Liver (tissue), 3 donors: ENCODE data around the gene KRT1.

Source experiments
- ATF3 ChIP-seq: IDR thresholded peaks from 2 replicates; pipeline ENCODE4 v1.6.1; 2016; ENCODE audit warnings: antibody characterized with exemption
- CTCF ChIP-seq: fragments of 150-350 bp; IDR thresholded peaks from 2 replicates; pipeline ENCODE4 v1.5.1; 2017; ENCODE audit warnings: improper control_type of control experiment, low read depth, low read length; ENCODE audit not compliant: missing input control
- GABPA ChIP-seq, 2 donors: IDR thresholded peaks in 1 of 2; conservative IDR thresholded peaks in 1 of 2; 2 replicates each; pipeline ENCODE4 v1.6.1; 2016; ENCODE audit warnings: antibody characterized with exemption in 2 of 2, mild to moderate bottlenecking in 1 of 2, moderate library complexity in 1 of 2
- SP1 ChIP-seq: IDR thresholded peaks from 2 replicates; pipeline ENCODE4 v1.6.1; 2018; ENCODE audit warnings: antibody characterized with exemption, mild to moderate bottlenecking
- YY1 ChIP-seq: IDR thresholded peaks from 2 replicates; pipeline ENCODE4 v1.6.1; 2016; ENCODE audit warnings: antibody characterized with exemption, mild to moderate bottlenecking
- donor health status: healthy.
- donor health status: healthy.

GRCh38 chr12:52724384-52724783 lies 44.2 kb upstream of the KRT1 start:
- no peak for TF ChIP-seq CTCF
- TF ChIP-seq YY1 = no peak
- TF ChIP-seq GABPA (IDR thresholded peaks at IDR 0.05 in 1 of 2, conservative IDR thresholded peaks at IDR 0.05 in 1 of 2) = no peak
- TF ChIP-seq ATF3 = no peak
- TF ChIP-seq SP1 = no peak
